ENCODE results near the gene AKR1B15. TPM values are rescaled to one million over a fixed set of nuclear protein-coding genes. Genes with fewer than 3 reads are reported as not detected.

AKR1B15 gene
- total RNA-seq, 1 experiment from 2014 or later = not detected

GRCh38 chr7:134552105-134552504, 3.2 kb downstream of the AKR1B15 start:
- H3K4me3 ChIP-seq (replicated peaks in 1 of 2; ENCODE audit: low read depth in 1 of 2, low read length in 2 of 2) = no peak overlapping the region
- no peak for DNase-seq (ENCODE audit: low read depth, low spot score)
- intact Hi-C loops (cut with micrococcal nuclease) = no loop called here
- no peak overlapping the region for H2AFZ ChIP-seq (ENCODE audit: low read depth, low read length, poor library complexity, severe bottlenecking)
- POLR2A ChIA-PET = no interaction called here
- no peak overlapping the region for H3K27ac ChIP-seq (ENCODE audit: low read depth, low read length)
- no peaks in the 10 kb centered on the region for H3K27me3 ChIP-seq (ENCODE audit: insufficient read depth, low read length)
- H4K20me1 ChIP-seq (ENCODE audit: insufficient read depth) = no peaks in the 10 kb centered on the region
- RAD21 ChIA-PET (ENCODE audit: low non-redundant PET in 1 of 2, low total read pairs in 2 of 2, uncharacterized antibody in 2 of 2, unreplicated experiment in 2 of 2) = no interaction called here
- no TSS peak for BruUV-seq (replicated peaks)
- no peaks in the 10 kb centered on the region for H3K9me3 ChIP-seq (ENCODE audit: control insufficient read depth in 1 of 2, insufficient read depth in 1 of 2, low read depth in 1 of 2, low read length in 2 of 2)
- no peak overlapping the region for H3K4me2 ChIP-seq (ENCODE audit: low read length)
- no peaks in the 10 kb centered on the region for H3K36me3 ChIP-seq (ENCODE audit: control insufficient read depth in 1 of 2, insufficient read depth in 2 of 2, low read length in 2 of 2)
- no peaks in the 10 kb centered on the region for H3K9me2 ChIP-seq (ENCODE audit: insufficient read depth)
- CTCF ChIA-PET = interaction anchor here (1.0 to 1.2 kb wide), 2 partner anchors 116 to 119 kb away, joined by 3 to 8 read pairs; no protein-coding TSS in a partner anchor
- 0 out of 2 replicates have a peak, but pooled peaks have one; percentile 40 for ATAC-seq
- peaks cover 4 to 9% of the 10 kb centered on the region in 2 experiments; a peak in 3 of 4 replicates for H3K4me1 ChIP-seq (ENCODE audit: control insufficient read depth in 1 of 2, insufficient read depth in 2 of 2, low read length in 2 of 2)
- H3K79me2 ChIP-seq (ENCODE audit: insufficient read depth, low read length) = no peaks in the 10 kb centered on the region
- no peak overlapping the region for H3K9ac ChIP-seq (ENCODE audit: low read length)
- TF ChIP-seq CTCF (IDR thresholded peaks at IDR 0.05 in 2 of 3, conservative IDR thresholded peaks at IDR 0.05 in 1 of 3; ENCODE audit: borderline replicate concordance in 1 of 3, insufficient read depth in 1 of 3, low read depth in 2 of 3, low read length in 2 of 3) (peak; percentile 23 to 31 (median 31); a peak in 3 of 6 replicates), YY1 (IDR thresholded peaks at IDR 0.05; ENCODE audit: extremely low read depth, insufficient replicate concordance, low read depth, low read length) (no peak), RAD21 (IDR thresholded peaks at IDR 0.05; ENCODE audit: low read depth) (peak; percentile 45)

- ChIA-PET POLR2A (no interaction called here), CTCF (interaction anchor here (1.7 to 2.6 kb wide), 2 partner anchors 38 to 122 kb away, joined by 5 to 6 read pairs; no protein-coding TSS in a partner anchor), RAD21 (ENCODE audit: low non-redundant PET in 1 of 2, low total read pairs in 2 of 2, uncharacterized antibody in 2 of 2, unreplicated experiment in 2 of 2) (interaction anchor here (0.7 to 1.3 kb wide), 2 partner anchors 121 to 122 kb away, joined by 4 to 6 read pairs; no protein-coding TSS in a partner anchor)
- no peak overlapping the region for H3K9ac ChIP-seq (ENCODE audit: low read length)
- TF ChIP-seq POLR2A (IDR thresholded peaks at IDR 0.05; ENCODE audit: borderline replicate concordance, extremely low read depth, insufficient read depth, insufficient read length) (no peak), RAD21 (IDR thresholded peaks at IDR 0.05; ENCODE audit: low read depth) (peak; percentile 54), CTCF (IDR thresholded peaks at IDR 0.05 in 2 of 3, conservative IDR thresholded peaks at IDR 0.05 in 1 of 3; ENCODE audit: borderline replicate concordance in 1 of 3, insufficient read depth in 1 of 3, low read depth in 2 of 3, low read length in 2 of 3) (peak; percentile 20 to 44 (median 31); a peak in 3 of 6 replicates), SIN3A (IDR thresholded peaks at IDR 0.05; ENCODE audit: low read depth) (no peak), TCF7L2 (IDR thresholded peaks at IDR 0.05; ENCODE audit: borderline replicate concordance, extremely low read depth, insufficient read depth, insufficient read length) (peak; percentile 93)
- ATAC-seq (peak; percentile 65), DNase-seq (ENCODE audit: low read depth, low spot score) (no peak)
- no TSS peak for BruUV-seq (replicated peaks)
- no peak overlapping the region for H2AFZ ChIP-seq (ENCODE audit: low read depth, low read length, poor library complexity, severe bottlenecking)
- no peak overlapping the region for H3K4me3 ChIP-seq (replicated peaks in 1 of 2; ENCODE audit: low read depth in 1 of 2, low read length in 2 of 2)
- H3K27me3 ChIP-seq (ENCODE audit: insufficient read depth, low read length) = no peaks in the 10 kb centered on the region
- no peaks in the 10 kb centered on the region for H3K9me2 ChIP-seq (ENCODE audit: insufficient read depth)
- no peak overlapping the region for H3K4me2 ChIP-seq (ENCODE audit: low read length)
- no peaks in the 10 kb centered on the region for H3K36me3 ChIP-seq (ENCODE audit: control insufficient read depth in 1 of 2, insufficient read depth in 2 of 2, low read length in 2 of 2)
- no peaks in the 10 kb centered on the region for H3K9me3 ChIP-seq (ENCODE audit: control insufficient read depth in 1 of 2, insufficient read depth in 1 of 2, low read depth in 1 of 2, low read length in 2 of 2)
- no peaks in the 10 kb centered on the region for H3K4me1 ChIP-seq (ENCODE audit: control insufficient read depth in 1 of 2, insufficient read depth in 2 of 2, low read length in 2 of 2)
- intact Hi-C loops (cut with micrococcal nuclease) = no loop called here
- H4K20me1 ChIP-seq (ENCODE audit: insufficient read depth) = no peaks in the 10 kb centered on the region
- no peaks in the 10 kb centered on the region for H3K79me2 ChIP-seq (ENCODE audit: insufficient read depth, low read length)
- H3K27ac ChIP-seq (ENCODE audit: low read depth, low read length) = no peak overlapping the region
Measured at GRCh38 chr7:134553976-134554375, 5.1 kb downstream of the AKR1B15 start.
